HG03039 (cell line): ENCODE results near the gene KCNJ14.

Source experiments
- ATAC-seq: cut with Tn5 transposase; IDR thresholded peaks from one replicate; pipeline ENCODE4 v1.9.1; 2021; ENCODE audit warnings: mild to moderate bottlenecking, moderate library complexity; ENCODE audit not compliant: unreplicated experiment

KCNJ14 gene

DNA sequence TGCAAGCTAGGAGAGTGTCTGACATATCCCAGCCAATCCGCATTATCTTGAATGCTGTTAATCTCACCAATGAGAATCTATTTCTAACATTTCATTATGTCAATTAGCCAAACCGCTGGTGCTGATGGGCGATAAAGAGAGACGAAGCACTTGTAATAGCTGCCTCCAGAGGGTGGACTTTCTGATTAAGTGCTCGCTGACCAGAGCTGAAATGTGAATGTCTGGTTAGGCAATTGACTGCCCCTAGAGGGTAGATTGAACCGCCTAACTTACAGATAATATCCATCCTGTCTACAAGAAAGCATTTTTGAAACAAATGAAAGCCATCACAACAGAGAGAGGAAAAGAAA, 10.1 kb upstream of the KCNJ14 start:
- peak; percentile 11 for ATAC-seq

DNA sequence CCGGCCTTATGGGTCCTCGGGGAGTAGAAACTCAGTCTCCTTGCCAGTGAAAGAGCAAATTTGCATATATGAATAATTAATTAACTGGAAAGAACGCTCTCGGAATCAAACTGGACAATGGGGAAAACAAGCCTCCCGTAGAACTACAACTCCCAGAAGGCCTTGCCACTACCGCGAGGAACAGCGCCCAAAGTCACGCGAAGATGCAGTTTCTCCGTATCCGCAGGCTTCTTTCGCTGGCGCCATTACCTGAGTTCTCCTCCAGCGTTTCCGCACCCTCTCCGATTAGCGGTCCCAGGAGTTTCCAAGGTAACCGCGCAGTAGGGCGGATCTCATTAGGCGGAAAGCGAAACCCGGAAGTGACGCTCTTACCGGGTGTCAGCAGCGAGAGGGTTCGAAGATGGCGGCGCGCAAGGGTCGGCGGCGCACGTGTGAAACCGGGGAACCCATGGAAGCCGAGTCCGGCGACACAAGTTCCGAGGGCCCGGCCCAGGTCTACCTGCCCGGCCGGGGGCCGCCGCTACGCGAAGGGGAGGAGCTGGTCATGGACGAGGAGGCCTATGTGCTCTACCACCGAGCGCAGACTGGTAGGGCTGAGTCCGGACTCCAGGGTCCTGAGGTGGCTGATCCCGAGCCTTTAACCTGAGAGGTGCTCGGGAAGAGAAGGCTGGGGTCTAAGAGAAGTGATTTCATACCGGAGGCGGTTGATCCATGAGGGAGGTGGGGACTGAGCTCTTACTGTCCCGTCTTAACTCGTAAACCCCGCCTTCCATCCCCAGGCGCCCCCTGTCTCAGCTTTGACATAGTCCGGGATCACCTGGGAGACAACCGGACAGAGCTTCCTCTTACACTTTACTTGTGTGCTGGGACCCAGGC, 9.5 kb upstream of the KCNJ14 start, which contains the start of gene GRWD1:
Gene GRWD1, plus strand, starts transcription at position 378 of the 876 bp plus-strand sequence. Its CDS starts 23 bp downstream, at position 401.
- peak; percentile 59 for ATAC-seq

DNA sequence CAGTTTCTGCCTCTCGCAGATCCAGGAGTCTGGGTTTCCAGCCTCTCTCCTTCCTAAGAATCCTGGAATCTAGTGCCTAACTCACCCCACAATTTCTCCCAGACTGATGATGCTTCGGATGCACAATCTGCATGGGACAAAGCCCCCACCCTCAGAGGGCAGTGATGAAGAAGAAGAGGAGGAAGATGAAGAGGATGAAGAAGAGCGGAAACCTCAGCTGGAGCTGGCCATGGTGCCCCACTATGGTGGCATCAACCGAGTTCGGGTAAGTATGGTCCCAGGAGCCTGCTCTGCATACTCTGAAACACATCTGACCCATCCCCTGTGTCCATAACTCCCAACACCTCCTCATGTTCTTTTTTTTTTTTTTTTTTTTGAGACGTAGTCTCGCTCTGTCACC, 8.8 kb upstream of the KCNJ14 start:
- no peak for ATAC-seq

DNA sequence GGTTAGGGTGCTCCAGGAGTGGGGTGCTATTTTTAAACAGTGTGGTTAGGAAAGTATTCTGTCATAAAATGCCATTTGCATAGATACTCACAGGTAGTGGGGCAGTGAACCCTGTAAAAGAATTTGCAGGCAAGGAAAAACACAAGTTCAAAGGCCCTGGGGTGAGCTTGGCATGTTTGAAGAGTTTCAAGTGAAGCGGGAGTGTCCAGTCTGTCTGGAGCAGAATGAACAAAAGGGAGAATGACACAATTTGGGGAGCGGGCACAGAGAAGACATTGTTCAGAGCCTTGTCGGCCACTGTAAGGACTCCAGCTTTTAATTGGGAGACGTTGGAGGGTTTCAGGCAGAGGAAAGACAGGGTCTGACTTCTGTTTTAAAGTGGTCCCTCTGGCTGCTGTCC, 6.8 kb upstream of the KCNJ14 start:
- no peak for ATAC-seq

DNA sequence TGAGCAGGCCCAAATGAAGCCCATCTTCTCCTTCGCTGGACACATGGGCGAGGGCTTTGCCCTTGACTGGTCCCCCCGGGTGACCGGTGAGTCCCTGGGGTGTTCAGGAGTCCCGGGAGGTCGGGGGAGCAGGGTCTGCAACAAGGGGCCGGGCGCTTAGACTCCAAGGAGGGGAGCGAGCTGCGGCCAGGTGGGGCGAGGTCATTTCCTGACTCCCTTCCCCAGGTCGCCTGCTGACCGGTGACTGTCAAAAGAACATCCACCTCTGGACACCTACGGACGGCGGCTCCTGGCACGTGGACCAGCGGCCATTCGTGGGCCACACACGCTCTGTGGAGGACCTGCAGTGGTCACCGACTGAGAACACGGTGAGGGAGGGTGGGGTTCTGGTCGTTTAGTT, 4.9 kb upstream of the KCNJ14 start:
- no peak for ATAC-seq

DNA sequence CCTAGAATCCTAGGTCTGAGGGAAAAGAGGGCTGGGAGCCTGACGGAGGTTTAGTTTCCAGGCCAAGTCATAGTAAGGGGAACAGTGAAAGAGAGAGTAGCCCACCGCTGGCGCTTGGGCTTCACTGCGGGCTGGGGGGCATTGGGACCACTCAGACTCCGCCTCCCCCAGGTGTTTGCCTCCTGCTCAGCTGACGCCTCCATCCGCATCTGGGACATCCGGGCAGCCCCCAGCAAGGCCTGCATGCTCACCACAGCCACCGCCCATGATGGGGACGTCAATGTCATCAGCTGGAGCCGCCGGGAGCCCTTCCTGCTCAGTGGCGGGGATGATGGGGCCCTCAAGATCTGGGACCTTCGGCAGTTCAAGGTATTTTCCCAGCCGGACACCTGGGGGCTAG, 4.5 kb upstream of the KCNJ14 start:
- ATAC-seq, result no peak

DNA sequence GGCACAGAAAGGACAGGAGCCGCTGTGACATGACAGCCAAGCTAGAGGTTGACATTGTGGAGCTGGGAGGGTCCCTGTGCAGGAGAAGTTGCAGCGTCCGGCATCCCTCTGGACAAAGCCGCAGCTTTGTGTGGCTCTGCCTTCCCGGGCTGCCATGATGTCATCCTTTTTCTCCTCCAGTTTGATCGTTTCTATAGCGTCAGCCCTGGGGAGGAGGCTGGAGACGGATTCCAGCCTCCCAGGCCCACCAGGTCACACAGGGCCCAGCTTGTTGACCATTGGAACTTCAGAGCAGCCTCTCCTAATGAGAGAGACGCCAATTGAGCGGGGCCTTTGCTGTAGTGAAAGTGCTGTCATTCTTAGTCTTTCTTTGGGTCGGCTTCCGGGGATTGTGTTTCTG, 3.8 kb upstream of the KCNJ14 start:
- no peak for ATAC-seq

DNA sequence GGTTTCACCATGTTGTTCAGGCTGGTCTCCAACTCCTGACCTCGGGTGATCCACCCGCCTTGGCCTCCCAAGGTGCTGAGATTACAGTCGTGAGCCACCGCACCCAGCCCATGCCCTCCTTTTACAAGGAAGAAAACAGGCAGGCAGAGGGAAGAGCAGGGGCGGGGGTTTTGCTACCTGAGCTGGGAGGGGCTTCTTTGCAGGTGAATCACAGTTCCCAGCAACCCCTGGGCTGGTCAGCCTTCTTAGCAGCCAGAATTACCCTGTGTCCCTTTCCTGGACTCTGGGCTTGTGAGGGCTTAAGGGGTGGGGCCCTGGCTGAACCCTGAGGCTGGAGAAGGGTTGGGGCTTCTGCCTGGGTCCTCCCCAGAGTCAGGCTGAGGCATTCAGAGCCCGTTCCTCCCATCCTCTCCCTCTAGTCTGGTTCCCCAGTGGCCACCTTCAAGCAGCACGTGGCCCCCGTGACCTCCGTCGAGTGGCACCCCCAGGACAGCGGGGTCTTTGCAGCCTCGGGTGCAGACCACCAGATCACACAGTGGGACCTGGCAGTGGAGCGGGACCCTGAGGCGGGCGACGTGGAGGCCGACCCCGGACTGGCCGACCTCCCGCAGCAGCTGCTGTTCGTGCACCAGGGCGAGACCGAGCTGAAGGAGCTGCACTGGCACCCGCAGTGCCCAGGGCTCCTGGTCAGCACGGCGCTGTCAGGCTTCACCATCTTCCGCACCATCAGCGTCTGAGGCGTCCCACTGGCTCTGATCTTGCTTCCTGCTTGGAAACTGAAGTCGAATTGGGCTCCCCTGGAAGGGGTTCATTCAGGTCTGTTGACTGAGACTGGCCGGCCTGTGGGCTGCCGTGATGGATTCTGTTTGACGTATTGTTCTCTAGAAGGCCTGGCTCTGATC, 2.8 kb upstream of the KCNJ14 start:
- ATAC-seq, result no peak

DNA sequence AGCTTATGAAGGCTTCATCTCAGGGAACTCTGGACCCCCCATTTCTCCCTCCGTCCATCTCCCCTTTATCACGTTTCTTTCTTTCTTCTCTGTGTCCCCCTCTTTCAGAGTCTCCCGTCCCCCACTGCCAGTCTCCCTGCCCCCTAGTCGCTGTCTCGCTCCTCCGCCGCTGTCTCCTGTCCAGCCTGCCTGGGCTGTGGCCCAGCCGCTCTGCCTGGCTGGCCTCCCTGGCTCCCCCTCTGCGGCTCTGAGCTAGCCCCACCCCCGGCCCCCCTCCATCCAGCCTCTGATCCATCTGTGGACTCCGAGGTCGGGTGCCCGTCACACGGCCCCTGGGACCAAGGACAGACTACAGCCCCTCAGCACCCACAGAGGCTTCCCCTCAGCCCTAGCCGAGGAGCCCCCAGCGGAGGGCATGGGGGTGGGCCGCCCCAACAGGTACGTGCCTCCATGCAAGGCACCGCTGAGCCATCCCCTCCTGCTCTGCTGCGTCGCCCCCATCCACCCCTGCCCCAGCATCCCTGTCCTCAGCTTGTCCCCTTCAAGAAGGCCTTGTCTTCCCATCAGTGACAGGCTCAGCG, 1.1 kb upstream of the KCNJ14 start:
- ATAC-seq, result no peak

DNA sequence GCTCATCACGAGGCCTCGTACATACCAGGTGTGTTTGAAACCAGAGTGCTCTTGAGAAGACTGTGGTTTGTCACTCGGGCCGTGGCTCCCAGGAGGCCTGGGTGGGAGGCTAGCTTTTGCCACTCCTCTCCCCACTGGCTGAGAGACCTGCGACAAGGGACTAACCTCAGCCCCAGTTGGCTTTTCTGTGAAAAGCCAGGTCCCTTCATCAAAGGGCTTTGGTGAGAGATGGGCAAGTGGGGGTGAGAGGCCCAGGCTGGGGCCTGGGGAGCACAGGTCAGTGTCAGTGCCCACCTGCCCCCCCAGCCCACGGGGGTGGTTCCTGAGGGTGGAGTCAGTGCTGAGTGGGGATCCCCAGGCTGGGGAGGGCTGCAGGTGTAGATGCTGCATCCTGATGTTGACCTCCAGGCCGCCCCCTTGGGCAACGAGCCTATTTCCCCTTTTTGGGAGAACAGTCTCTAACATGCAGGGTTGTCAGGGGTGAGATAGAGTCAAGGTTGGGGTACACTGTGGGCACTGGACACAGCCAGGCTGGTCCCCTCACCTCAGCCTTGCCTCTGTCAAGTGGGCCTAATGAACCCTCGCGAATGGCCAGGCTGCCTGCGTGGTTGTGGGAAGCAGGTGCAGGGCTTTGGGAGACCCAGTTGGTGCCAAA, 661 bp downstream of the KCNJ14 start:
- no peak for ATAC-seq

DNA sequence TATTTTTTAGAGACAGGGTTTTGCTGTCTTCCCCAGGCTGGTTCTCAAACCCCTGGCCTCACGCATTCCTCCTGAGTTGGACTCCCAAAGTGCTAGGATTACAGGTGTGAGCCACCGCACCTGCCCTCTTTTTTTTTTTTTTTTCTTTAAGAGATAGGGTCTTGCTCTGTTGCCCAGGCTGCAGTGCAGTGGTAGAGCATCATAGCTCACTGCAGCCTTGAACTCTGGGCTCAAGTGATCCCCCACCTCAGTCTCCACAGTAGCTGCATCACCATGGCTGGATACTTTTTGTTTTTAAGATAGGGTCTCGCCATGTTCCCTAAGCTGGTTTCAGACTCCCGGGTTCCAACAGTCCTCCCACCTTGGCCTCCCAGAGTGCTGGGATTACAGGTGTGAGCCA, 1.5 kb downstream of the KCNJ14 start:
- no peak for ATAC-seq

DNA sequence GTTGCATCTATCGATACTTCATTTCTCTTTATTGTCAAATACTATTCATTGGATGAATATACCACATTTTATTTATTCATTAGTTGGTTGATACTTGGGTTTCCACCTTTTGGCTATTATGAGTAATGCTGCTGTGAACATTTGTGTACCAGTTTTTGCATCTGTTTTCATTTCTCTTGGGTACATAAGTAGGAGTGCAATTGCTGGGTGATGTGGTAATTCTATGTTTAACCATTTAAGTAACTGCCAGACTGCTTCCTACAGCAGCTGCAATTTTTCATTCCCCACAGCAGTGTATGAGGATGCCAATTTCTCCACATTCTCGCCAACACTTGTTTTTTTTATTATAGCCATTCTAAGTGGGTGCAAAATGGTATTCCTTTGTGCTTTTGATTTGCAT, 2.6 kb downstream of the KCNJ14 start:
- no peak for ATAC-seq

DNA sequence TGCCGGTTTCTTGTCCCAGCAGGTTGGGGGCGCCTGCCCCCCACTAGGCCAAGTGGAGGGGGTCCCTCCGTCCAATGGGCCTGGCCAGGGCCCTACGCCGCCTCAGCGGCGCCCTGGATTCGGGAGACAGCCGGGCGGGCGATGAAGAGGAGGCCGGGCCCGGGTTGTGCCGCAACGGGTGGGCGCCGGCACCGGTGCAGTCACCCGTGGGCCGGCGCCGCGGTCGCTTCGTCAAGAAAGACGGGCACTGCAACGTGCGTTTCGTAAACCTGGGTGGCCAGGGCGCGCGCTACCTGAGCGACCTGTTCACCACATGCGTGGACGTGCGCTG, 6.2 kb downstream of the KCNJ14 start:
- no peak for ATAC-seq

DNA sequence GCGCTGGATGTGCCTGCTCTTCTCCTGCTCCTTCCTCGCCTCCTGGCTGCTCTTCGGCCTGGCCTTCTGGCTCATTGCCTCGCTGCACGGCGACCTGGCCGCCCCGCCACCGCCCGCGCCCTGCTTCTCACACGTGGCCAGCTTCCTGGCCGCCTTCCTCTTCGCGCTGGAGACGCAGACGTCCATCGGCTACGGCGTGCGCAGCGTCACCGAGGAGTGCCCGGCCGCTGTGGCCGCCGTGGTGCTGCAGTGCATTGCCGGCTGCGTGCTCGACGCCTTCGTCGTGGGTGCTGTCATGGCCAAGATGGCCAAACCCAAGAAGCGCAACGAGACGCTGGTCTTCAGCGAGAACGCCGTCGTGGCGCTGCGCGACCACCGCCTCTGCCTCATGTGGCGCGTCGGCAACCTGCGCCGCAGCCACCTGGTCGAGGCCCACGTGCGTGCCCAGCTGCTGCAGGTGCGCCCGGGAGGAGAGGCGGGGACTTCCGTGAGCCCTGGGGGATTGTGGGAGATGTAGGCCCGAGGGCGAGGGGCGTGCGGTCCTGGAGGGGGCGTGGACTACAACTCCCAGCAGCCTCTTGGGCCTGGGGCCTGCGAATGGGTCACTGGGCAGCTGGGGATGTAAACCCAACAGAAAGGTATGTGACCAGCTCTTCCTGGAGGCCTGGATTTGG, 6.7 kb downstream of the KCNJ14 start:
- no peak for ATAC-seq

DNA sequence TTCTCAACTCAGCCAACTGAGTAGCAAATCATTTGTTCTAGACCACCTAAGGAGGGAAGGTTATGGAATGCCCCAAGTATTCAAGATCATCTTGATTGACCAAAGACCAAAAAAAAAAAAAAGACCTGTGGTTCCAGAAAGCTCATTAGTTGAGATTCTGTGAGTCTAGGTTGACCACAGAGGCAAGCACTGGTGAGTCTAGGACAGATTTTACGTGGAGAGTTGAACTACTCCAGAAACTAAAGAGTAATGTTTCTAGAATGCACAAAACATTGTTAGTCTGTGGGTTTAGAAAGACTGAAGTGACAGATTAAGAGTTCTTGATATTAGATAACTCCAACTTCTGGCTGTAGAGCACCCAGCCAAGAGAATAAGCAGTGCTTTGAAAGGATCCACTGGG, 9.8 kb downstream of the KCNJ14 start:
- no peak for ATAC-seq

DNA sequence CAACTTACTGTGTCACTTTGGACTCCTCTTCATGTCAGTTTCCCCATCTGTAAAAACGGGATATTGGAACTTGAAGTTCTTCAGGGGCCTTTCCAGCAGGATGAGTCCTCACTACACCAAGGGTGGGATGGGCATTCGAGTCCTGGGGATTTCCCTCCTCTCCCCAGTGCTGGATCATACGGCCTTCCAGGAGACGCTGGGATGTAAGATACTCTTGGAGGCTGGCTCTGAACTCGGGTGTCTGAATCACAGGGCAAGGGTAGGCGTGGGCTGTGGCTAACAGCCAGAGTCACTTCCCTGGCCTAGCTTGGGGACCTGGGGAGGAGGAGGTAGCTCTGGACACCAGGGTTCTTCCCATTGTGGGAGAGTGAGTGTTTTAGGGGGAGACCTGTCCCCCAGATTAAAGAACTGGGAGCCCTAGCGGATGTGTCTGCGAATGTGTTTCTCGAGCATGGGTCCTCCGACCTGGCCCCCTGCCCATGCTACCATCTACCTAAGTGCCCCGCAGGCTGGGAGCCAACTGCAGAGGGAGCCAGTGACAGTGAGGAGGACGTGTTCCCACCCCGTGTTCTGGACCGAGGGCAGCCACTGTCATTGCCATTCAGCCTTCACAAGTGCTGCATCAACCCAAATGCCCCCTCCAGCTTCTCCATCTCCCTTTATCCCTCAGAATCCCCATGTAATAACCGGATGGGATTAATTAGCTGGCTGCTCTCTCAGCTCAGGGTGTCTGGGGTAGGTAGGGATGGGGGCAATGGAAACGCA, 11.4 kb downstream of the KCNJ14 start:
- ATAC-seq, result no peak

DNA sequence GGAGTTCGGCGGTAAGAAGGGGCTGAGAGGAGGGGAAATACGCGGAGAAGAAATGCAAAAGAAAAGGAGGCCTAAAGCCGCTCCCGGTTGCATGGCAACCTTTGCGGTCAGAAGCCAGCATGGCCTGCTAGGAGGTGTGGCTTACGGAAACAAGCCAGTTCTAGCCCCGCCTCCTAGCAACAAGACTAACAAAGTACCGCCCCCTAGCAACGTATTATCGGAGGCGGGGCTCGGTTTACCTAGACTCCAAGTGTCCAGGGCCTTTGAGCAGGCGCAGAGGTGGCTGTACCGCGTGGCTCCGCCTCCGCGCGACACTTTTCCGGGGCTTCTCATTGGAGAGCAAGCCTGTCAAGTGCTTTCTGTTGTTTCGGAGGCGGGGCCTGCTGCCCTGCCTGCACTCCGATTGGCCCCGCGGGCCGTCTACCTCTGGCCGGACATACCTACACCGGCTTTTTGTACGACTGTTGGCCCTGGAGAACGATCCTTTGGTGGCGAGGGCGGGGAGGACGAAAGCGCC, 13.5 kb downstream of the KCNJ14 start:
- ATAC-seq, result peak; percentile 89

DNA sequence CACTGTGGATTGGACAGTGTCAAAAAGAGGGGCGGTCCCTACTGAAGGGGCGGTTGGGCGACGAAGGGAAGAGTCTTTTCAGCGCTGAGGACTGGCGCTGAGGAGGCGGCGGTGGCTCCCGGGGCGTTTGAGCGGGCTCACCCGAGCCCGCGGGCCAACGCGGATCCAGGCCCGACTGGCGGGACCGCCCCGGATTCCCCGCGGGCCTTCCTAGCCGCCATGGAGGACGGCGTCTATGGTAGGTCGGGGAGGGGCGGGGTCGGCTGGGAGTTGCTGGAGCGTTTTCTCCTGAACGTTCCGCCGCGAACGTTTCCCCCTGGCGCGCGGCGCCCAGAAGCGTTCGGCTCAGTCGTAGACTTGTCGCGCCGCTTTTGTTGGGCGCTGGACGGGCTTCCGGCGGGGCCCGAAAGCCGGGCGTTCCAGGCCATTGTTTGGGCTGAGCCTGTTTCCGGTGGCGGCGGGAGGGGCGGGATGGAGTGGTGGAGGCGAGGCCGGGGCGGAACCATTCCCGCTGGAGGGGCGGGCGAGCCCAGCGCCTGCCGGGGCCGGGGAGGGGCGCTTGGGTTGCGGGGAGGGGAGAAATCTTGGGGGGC, 14.0 kb downstream of the KCNJ14 start, which contains the start of gene CYTH2:
Gene CYTH2, plus strand, starts transcription at position 81 of the 593 bp plus-strand sequence. Its CDS starts 139 bp downstream, at position 220.
- ATAC-seq, result peak; percentile 26
